ENCODE data around the gene ITGBL1.

DNA sequence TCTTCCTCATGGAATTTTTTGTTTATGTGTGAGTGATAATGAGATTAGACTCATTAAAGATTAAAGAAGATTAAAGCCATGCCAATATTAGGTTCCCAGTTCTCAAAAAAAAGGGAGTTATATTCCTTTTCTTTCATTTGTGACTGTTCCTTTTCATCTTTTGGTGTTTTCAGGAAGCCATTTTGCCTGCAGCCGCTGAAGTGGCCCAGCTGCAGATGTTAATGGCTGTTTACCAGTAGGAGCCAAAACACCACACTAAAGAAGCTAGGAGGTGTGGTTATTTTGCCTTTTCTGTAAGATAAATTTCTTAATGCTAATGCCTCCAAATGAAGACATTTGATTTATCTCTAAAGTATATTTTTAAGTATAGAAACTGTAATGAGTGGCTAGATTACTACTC lies 36.3 kb downstream of the ITGBL1 start:
- TF ChIP-seq POLR2A (IDR thresholded peaks at IDR 0.05; ENCODE audit: low read depth, low read length) = no peak
- no peak for TF ChIP-seq TAF1 (IDR thresholded peaks at IDR 0.05; ENCODE audit: borderline replicate concordance, low read depth, low read length)
